Skeletal muscle tissue (tissue), 4 donors: ENCODE measurements around the gene VAT1L. TPM values are rescaled to one million over a fixed set of nuclear protein-coding genes. Genes with fewer than 3 reads are reported as not detected.
"Not testable (repeated sequence)": the region's sequence is repeated elsewhere in the genome, so short reads cannot be mapped to it uniquely, and the experiment has no call there.

Experiments used
- H3K27ac ChIP-seq: one replicate; pipeline ENCODE4 v1.7.0; 2013; ENCODE audit warnings: mild to moderate bottlenecking, low read depth, low read length, inconsistent platforms
- H3K27me3 ChIP-seq, 3 donors: one replicate each; pipeline ENCODE4 v1.7.0; 2013; ENCODE audit warnings: low read length in 3 of 3; ENCODE audit not compliant: control insufficient read depth in 3 of 3, insufficient read depth in 3 of 3
- H3K36me3 ChIP-seq, 3 donors: one replicate each; pipeline ENCODE4 v1.7.0; 2013; ENCODE audit warnings: low read length in 3 of 3; ENCODE audit not compliant: control insufficient read depth in 3 of 3, insufficient read depth in 3 of 3
- H3K4me1 ChIP-seq, 3 donors: one replicate each; pipeline ENCODE4 v1.7.0; 2013; ENCODE audit warnings: low read length in 3 of 3, mild to moderate bottlenecking in 3 of 3; ENCODE audit not compliant: control insufficient read depth in 3 of 3, insufficient read depth in 3 of 3
- H3K4me3 ChIP-seq, 3 donors: one replicate each; pipeline ENCODE4 v1.7.0; 2013; ENCODE audit warnings: low read length in 3 of 3
- H3K9ac ChIP-seq, 3 donors: one replicate each; pipeline ENCODE4 v1.7.0; 2013; ENCODE audit warnings: low read length in 3 of 3, mild to moderate bottlenecking in 3 of 3, moderate library complexity in 2 of 3, low read depth in 1 of 3
- H3K9me3 ChIP-seq, 3 donors: one replicate each; pipeline ENCODE4 v1.7.0; 2013; ENCODE audit warnings: low read length in 3 of 3; ENCODE audit not compliant: control insufficient read depth in 3 of 3
- total RNA-seq: library from RNA; depleted of rRNA; stranded (reverse); fragments of >200 nt; gene quantifications from one replicate; pipeline ENCODE4 v1.2.3, GENCODE V29; 2014
- donor health status: Osteomylitis.

VAT1L gene
- total RNA-seq, 1 donor from 2014 or later: 5.2 TPM

DNA sequence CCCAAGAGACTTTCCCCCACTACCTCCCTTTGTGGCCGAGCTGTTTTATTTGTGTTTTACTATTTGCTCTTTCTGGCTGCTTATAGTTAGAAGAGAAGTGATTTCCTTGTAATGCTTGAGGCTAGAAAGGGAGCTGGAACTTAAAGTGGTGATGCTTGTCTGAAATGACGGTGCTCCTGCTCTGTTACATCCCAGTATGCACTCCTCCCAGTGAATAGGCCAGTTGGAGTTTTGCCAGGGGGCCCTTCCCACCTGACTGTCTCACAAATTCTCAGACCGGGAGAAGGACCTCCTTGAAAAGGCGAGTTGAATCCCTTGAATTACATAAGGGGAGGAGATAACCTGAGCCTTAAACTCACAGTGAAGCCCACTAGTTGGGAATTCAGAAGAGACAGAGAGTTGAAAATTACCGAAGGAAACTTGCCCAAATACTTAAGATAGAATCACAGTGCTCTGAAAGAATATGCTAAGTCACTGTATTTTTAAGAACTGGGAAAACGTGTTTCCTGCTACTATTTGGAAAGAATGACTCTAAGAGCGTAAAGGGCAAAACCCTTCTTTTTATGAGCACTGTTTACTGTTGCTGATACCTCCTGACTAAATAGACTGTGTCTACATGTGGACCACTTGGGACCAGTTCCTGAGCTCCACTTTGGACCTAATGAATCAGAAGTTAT is 149.2 kb downstream of the VAT1L start:
- Histone ChIP-seq H3K4me3 (no peak overlapping the region), H3K9me3 (no peaks in the 10 kb centered on the region), H3K27me3 (peaks cover 0 to 4% (median 0%) of the 10 kb centered on the region in 3 donors), H3K27ac (no peak overlapping the region), H3K36me3 (no peaks in the 10 kb centered on the region), H3K9ac (no peak overlapping the region), H3K4me1 (no peaks in the 10 kb centered on the region)

DNA sequence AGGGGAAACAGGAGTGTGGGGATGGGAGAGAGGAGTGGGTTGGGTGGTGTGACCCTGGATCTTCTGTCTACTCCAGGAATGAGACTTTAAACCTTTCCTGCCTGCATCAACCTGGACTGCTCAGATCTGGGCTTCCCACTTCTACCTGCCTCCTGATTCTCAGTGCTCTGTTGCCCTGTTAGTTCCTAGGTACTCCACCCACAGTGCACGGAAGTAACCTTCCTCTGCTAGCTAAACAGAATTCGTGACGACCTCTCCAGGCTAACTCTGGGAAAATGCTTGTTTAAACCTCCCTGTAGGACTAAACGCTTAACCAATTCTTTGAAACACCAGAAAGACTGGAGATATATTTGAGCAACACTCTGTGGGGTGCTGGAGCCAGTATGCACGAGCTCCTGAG is 150.5 kb downstream of the VAT1L start:
- Histone ChIP-seq H3K27ac (no peak overlapping the region), H3K9ac (no peak overlapping the region), H3K4me3 (no peak overlapping the region), H3K27me3 (peaks cover 0 to 4% (median 0%) of the 10 kb centered on the region in 3 donors), H3K36me3 (no peaks in the 10 kb centered on the region), H3K4me1 (no peaks in the 10 kb centered on the region), H3K9me3 (no peaks in the 10 kb centered on the region)

DNA sequence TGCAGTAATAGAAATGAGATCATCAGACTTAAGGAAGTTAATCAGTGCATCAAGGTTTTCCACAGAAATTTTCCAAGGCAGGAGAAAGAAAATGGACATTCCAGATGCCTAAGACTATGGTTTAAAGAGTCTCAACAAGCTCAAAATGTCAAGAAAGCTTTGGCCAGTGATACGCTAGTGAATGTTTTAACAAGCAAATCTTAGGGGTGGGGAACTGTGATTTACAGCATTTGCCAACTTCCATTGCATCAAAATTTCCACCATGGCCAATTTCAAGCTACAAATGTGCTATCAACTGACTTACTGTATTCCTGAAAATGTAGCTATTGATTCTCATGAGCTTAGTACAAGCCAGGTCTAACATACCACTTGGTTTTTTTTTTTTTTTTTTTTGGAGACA is 151.6 kb downstream of the VAT1L start:
- no peaks in the 10 kb centered on the region for H3K9me3 ChIP-seq
- H3K27me3 ChIP-seq: peaks cover 0 to 7% (median 0%) of the 10 kb centered on the region in 3 donors
- H3K36me3 ChIP-seq: no peaks in the 10 kb centered on the region
- no peak overlapping the region for H3K4me3 ChIP-seq
- H3K4me1 ChIP-seq: no peaks in the 10 kb centered on the region
- H3K9ac ChIP-seq: no peak overlapping the region
- no peak overlapping the region for H3K27ac ChIP-seq

DNA sequence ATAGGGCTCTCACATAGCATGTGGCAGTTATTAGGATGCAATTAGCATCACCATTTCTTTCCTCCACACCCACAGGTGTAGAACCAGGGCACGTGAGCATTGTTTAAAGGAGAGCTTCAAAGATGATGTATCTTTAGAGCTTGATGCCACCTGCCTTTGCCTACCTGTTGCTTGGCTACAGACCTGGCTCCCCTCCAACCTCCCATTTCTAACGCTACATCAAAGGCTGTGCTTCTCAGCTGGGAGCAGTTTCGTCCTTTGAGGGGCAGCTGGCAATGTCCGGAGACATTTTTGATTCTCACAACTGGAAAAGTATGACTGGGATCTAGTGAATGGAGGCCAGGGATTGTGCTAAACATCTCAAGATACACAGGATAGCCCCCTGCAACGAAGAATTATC is 155.4 kb downstream of the VAT1L start:
- H3K9me3 ChIP-seq: no peaks in the 10 kb centered on the region
- H3K36me3 ChIP-seq: no peaks in the 10 kb centered on the region
- no peak overlapping the region for H3K9ac ChIP-seq
- H3K27ac ChIP-seq: no peak overlapping the region
- H3K27me3 ChIP-seq: peaks cover 0 to 22% (median 6%) of the 10 kb centered on the region in 3 donors
- no peaks in the 10 kb centered on the region for H3K4me1 ChIP-seq
- H3K4me3 ChIP-seq: no peak overlapping the region

DNA sequence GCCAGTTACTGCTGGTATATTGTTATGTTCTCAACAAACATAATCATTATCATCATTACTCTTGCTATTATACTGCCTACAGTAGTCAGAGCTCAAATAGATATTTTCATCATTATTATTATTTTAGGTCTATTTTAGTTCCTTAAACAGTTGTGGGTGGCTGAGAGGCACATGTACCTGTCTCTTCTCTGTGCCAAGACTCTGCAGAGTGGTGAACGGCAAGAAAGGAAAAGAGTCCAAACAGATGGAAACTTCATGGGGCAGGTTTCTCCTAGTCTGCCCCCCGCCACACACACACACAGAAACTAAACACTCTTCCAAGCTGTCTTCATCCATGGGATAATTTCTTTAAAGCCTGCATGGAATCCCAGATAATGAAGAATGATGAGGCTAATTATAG is 156.3 kb downstream of the VAT1L start:
- no peaks in the 10 kb centered on the region for H3K9me3 ChIP-seq
- no peak overlapping the region for H3K27ac ChIP-seq
- H3K36me3 ChIP-seq: no peaks in the 10 kb centered on the region
- peaks cover 0 to 27% (median 6%) of the 10 kb centered on the region in 3 donors for H3K27me3 ChIP-seq
- no peak overlapping the region for H3K4me3 ChIP-seq
- H3K9ac ChIP-seq: no peak overlapping the region
- no peaks in the 10 kb centered on the region for H3K4me1 ChIP-seq

DNA sequence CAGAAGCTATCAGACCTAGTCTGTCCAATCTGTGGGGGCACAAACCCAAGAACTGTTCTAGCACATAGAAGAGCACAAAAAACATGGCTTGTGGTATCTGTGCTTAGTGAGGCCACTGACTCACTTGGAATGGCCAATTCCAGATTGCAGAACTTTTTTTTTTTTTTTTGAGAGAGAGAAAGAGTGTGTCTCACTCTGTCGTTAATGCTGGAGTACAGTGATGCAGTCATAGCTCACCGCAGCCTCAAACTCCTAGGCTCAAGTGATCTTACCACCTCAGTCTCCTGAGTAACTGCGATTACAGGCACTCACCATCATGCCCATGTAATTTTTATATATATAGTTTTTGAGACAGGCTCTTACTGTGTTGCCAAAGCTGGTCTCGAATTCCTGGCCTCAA is 156.8 kb downstream of the VAT1L start:
- H3K27me3 ChIP-seq: peaks cover 0 to 29% (median 6%) of the 10 kb centered on the region in 3 donors
- H3K27ac ChIP-seq: no peak overlapping the region
- no peaks in the 10 kb centered on the region for H3K9me3 ChIP-seq
- H3K9ac ChIP-seq: no peak overlapping the region
- H3K4me1 ChIP-seq: no peaks in the 10 kb centered on the region
- H3K4me3 ChIP-seq: no peak overlapping the region
- H3K36me3 ChIP-seq: no peaks in the 10 kb centered on the region

DNA sequence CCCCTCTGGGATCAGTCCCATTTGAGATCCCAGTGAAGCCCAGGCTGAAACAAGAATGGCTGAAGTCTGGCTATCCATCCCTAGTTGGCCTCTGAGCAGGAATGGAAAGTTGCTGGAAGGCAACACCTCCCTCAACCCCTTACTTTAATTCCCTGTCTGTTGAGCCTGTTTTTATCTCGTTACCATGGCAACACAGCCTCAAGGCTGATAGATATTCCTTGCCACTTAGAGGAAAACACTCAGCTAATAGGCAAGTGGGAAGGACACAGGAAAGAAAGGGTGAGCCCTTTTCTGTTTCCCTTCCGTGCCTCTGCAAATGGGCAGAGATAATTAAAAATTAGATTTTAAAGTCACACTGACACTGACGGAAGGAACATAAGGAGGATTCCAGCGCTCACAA is 158.5 kb downstream of the VAT1L start:
- no peaks in the 10 kb centered on the region for H3K9me3 ChIP-seq
- peaks cover 0 to 29% (median 6%) of the 10 kb centered on the region in 3 donors for H3K27me3 ChIP-seq
- no peak overlapping the region for H3K9ac ChIP-seq

DNA sequence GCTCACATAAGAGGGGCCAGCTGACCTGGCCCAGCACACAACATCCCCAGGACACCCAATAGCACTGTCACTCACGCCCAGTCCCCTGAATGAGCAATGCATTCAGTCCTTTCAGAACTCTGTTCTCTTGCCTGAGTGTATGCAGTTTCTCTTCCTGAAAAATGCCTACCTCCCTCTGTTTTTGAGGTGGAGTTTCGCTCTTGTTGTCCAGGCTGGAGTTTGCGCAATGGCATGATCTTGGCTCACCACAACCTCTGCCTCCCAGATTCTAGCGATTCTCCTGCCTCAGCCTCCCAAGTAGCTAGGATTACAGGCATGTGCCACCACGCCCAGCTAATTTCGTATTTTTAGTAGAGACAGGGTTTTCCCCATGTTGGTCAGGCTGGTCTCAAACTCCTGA is 159.2 kb downstream of the VAT1L start:
- not testable (repeated sequence) for H3K9me3 ChIP-seq, H3K27ac ChIP-seq, H3K4me3 ChIP-seq, H3K9ac ChIP-seq, H3K36me3 ChIP-seq, H3K4me1 ChIP-seq
- peaks cover 0 to 29% (median 6%) of the 10 kb centered on the region in 3 donors for H3K27me3 ChIP-seq

More for the DNA sequence above, 158.5 kb downstream of the VAT1L start:
- Histone ChIP-seq H3K27ac (no peak overlapping the region), H3K36me3 (no peaks in the 10 kb centered on the region), H3K4me3 (no peak overlapping the region), H3K4me1 (no peaks in the 10 kb centered on the region)

DNA sequence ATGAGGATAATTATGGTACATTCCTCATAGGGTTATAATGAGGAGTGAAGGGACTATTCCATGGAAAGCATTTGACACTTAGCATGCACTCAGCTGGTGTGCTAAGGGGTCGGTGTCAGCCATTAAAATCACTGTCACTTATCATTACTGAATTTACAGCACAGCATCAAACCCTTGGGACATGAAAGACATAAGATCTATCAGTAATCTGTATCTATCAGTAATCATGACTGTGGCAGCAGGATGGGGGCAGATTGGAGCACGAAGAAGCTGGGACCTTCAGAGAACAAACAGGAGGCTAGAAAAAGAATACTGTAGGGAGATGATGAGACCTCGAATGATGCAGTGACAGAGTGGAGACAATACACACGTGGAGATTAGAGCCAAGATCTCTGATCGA is 160.5 kb downstream of the VAT1L start:
- no peak overlapping the region for H3K27ac ChIP-seq

DNA sequence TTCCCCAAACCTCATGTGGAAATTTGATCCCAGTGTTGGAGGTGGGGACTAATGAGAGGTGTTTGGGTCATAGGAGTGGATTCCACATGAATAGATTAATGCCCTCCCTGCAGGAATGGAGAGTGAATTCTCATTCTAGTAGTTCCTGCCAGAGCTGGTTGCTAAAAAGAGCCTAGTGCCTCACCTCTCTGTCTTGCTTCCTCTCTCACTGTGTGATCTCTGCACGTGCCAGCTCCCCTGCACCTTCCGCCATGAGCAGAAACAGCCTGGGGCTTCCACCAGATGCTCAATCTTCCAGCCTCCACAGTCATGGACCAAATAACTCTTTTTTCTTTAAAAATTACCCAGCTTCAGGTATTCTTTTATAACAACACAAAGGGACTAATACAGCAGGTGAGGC is 161.1 kb downstream of the VAT1L start:
- Histone ChIP-seq H3K4me1 (no peaks in the 10 kb centered on the region), H3K9me3 (no peaks in the 10 kb centered on the region), H3K27me3 (peaks cover 0 to 29% (median 12%) of the 10 kb centered on the region in 3 donors), H3K9ac (no peak overlapping the region), H3K4me3 (no peak overlapping the region), H3K36me3 (no peaks in the 10 kb centered on the region), H3K27ac (no peak overlapping the region)

More for the DNA sequence above, 160.5 kb downstream of the VAT1L start:
- Histone ChIP-seq H3K9ac (no peak overlapping the region), H3K4me1 (no peaks in the 10 kb centered on the region), H3K9me3 (no peaks in the 10 kb centered on the region), H3K4me3 (no peak overlapping the region), H3K36me3 (no peaks in the 10 kb centered on the region), H3K27me3 (peaks cover 0 to 29% (median 10%) of the 10 kb centered on the region in 3 donors)
